DMS114 treated with DMSO at 0.1 percent for 48 hours (cell line): ENCODE data around the gene FFAR3.

Experiments used
- DNase-seq: peaks from one replicate; lab custom pipeline; 2025; ENCODE audit not compliant: unreplicated experiment; lab: John Stamatoyannopoulos, UW

The FFAR3 gene

DNA sequence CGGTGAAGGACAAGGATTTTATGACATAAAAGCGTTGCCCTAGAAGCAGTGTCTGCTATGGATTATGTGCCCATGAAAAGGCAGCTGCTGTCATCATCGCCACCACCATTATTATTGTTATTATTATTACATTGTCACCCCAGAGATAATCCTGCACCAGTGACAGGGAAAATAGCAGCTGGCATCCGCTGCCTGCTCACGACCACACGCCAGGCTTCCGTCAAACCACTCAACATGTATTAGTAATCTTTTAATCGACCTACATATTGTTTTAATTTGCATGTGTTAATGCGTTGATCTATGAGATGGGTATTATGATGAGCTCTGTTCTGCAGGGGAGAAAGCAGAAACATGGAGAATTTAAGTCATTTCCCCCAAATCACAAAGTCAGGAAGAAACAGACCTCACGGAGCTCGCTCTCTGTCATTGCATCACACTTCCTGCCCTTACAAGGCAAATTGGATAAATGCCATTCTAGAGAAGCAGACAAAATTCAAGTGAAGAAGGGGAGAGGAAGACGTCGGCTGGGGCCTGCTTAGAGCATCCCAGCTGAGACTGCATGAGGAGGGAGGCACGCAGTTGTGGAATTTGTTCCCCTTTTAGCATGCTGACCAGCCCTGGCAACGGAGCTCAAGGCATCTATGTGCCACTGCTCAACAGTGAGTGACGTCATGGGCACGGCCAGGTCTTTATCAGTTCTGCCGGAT, at the start of gene FFAR3:
Gene FFAR3 (plus strand): TSS at position 594 of the 707 bp plus-strand sequence. CDS start 431 bp downstream, outside the sequence.
- DNase-seq: no peak

GRCh38 chr19:35308910-35309309, 49.4 kb upstream of the FFAR3 start:
- DNase-seq: no peak

GRCh38 chr19:35309481-35310279, 48.6 kb upstream of the FFAR3 start:
- no peak for DNase-seq

- DNase-seq: no peak
Measured at GRCh38 chr19:35310331-35310730, 47.9 kb upstream of the FFAR3 start.

GRCh38 chr19:35310811-35311465, 47.3 kb upstream of the FFAR3 start:
- no peak for DNase-seq

DNA sequence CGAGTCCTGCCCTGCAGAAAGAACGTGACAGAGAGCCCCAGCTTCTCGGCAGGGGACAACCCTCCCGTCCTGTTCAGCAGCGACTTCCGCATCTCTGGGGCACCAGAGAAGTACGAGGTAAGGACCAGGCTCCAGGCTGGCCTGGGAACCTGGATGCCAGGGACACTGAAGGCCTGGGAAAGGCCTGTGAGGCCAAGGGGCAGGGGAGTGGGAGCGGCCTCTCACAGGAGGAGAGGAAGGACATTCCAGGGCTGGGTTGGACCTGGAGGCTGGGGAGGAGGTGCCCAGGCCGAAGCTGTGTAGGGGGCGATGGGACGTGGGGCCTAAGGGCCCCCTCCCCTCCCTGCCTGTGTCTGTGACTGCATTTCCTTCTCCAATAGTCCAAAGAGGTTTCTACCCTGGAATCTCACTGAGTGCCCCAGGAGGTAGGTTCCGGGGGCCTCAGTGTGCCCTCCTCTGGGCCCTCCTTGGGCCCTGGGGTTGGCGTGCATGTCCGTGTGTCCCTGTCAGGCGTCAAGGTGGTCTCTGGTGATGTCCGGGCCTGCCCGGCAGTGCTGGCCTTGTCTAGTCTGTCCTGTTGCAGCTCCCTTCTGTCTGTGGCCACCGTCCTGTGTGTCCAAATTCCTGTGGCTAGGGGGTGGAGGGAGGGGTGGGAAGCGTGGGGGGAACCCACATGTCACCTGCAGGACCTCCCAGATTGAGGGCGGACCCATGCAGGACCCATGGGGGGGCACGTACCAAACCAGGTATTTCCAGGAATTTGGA, 46.2 kb upstream of the FFAR3 start:
- DNase-seq: no peak

- no peak for DNase-seq
Measured at GRCh38 chr19:35313587-35313986, 44.7 kb upstream of the FFAR3 start.

DNA sequence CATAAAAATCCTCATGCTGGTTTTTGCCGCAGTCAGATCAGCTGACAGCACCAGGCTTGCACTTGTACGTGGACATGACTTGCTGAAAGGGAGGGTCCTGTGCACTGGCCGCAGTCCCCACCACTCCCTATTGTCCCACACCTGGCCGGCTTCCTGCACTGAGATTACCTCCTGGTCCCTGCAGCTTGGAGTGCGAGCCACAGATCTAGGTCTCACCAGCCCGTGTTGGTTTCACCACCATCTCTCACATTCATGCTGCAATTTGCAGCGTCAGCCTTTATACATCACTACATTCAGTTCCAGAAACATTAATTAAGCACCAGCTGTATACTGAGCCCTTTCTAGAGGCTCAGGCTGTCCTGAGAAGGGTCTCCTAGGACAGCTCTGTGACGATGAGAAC, 44.2 kb upstream of the FFAR3 start:
- no peak for DNase-seq

GRCh38 chr19:35314858-35315470, 43.3 kb upstream of the FFAR3 start:
- no peak for DNase-seq

DNA sequence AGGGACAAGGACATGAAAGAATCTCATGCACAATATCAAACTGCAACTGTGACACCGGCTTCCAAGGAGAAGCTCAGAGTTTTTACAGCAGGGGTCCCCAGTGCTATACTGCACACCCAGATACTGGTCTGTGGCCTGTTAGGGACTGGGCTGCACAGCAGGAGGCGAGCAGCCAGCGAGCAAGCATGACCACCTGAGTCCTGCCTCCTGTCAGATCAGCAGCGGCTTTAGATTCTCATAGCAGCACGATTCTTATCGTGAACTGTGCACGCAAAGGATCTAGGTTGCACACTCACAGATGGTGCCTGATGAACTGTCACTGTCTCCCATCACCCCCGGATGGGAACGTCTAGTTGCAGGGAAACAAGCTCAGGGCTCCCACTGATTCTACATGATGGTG, 42.4 kb upstream of the FFAR3 start:
- no peak for DNase-seq

GRCh38 chr19:35316560-35316959, 41.7 kb upstream of the FFAR3 start:
- DNase-seq: no peak

GRCh38 chr19:35317464-35318043, 40.7 kb upstream of the FFAR3 start:
- DNase-seq: no peak

DNA sequence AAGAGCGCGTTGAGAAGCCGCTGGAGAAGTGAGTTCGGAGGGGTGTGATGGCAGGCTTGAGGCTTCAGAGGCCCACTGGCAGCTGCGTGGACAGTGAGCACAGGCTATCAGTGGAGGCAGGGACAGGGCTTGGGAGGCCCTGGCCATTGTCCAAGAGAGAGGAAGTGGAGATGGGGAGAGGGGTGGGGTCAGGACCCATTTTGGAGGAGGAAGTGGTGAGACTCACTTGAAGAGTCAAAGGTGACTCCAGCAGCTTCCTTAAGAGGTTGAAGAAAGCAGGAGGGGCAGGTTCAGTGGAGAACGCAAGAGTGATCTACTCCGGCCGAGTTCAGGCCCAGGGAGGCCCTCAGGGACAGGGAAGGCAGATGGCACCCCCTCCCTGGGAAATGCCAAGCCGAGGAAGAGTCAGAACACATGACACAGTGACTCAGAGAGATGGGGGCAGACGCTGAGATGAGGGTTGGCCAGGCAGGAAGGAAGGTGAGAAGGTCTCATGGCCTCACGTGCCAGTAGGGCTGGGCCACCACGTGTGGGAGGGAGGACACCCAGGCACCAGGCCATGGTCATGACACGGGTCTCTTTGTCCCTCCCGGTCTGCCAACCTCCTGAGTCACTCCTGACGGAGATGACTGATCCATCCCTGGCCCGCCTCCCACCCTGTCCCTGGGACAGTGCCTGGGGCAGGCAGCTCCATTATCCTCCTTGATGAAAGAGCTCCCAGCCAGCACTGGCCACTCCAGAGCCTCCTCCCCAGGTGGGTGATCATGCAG, 39.4 kb upstream of the FFAR3 start:
- no peak for DNase-seq

DNA sequence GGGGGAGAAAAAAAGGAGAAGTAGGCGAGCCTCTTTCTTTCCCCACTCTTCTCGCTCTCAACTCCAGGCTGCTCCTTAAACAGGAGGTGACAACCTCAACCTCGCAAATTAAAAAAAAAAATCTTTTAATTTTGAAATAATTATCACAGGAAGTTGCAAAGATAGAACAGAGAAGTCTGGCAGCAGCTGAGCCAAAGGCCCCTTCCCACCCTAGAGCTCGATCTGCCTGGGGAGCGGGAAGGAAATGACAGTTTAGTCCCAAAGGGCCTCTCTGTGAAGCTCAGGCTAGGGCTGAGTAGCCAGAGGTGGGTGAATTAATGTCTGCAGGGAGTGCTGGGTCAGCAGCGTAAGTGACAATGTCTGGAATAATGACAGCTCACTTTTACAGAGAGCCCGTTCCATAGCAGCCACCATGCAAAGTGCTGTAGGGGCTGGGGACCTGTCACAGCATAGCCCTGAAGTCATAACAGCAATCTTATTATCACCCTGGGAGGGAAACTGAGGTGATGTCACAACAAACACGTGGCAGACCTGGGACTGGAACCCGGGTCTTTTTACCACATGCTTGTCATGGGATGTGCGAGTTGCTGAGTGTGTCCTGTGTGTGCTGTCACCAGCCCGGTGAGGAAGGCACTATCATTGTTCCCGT, 38.1 kb upstream of the FFAR3 start:
- no peak for DNase-seq

DNA sequence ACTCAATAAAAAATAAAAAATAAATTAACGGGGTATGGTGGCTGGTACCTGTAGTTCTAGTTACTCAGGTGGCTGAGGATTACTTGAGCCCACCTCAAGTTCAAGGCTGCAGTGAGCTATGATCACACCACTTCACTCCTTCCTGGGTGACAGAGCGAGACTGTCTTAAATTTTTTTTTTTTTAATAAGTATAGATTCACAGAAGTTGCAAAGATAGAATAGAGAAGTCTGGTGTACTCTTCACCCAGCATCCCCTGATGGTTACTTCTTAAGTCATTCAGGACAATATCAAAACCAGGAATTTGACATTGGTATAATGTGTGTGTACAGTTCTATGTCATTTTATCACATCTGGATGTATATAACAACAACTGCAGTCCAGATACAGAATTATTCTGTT, 37.0 kb upstream of the FFAR3 start:
- DNase-seq: no peak

DNA sequence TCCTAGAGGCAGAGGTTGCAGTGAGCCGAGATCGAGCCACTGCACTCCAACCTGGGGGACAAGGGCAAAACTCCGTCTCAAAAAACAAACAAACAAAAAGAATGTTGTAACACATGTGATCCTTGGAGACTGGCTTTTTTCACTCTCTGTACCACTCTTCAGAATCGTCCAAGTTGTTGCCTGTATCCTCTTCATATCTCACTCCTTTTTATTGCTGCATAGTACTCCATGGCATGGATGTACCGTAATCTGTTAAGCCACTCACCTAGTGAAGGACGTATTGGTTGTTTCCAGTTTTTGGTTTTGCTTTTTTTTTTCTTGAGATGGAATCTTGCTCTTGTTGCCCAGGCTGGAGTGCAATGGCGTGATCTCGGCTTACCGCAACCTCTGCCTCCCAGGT, 36.2 kb upstream of the FFAR3 start:
- DNase-seq: no peak

- DNase-seq: no peak
Measured at GRCh38 chr19:35327642-35328041, 30.6 kb upstream of the FFAR3 start.

- DNase-seq: no peak
Measured at GRCh38 chr19:35328851-35329285, 29.4 kb upstream of the FFAR3 start, which contains the start of gene CD22. TSS of gene CD22 (plus strand) at chr19:35329187. CDS start at chr19:35332041, 2,854 bp downstream.

- no peak for DNase-seq
Measured at GRCh38 chr19:35329323-35329722, 28.9 kb upstream of the FFAR3 start.
